ENCODE results near the gene SYNRG. TPM values are rescaled to one million over a fixed set of nuclear protein-coding genes. Genes with fewer than 3 reads are reported as not detected.

SYNRG gene
- total and polyA plus RNA-seq, 2 of the 13 experiments (the other 11 are each of a cell fraction or from before 2014, with no cell fraction given), result 7.3 to 8.7 TPM

GRCh38 chr17:37488009-37488604 lies 121.1 kb downstream of the SYNRG start (continued):
- no peak for TF ChIP-seq NFAT5 (CRISPR knock-in tag; IDR thresholded peaks at IDR 0.05)
- TF ChIP-seq KDM6A (CRISPR knock-in tag; IDR thresholded peaks at IDR 0.05; ENCODE audit: low read depth), result peak; percentile 55; the same call in 1 of the 2 replicates
- TF ChIP-seq ZNF564 (CRISPR knock-in tag; IDR thresholded peaks at IDR 0.05), result no peak
- no peak for TF ChIP-seq ZNF501 (CRISPR knock-in tag; IDR thresholded peaks at IDR 0.05)
- TF ChIP-seq NCOA5 (CRISPR knock-in tag; IDR thresholded peaks at IDR 0.05), result no peak
- TF ChIP-seq HIVEP1 (CRISPR knock-in tag; IDR thresholded peaks at IDR 0.05), result no peak
- TF ChIP-seq ZNF75D (CRISPR knock-in tag; IDR thresholded peaks at IDR 0.05; ENCODE audit: borderline replicate concordance), result no peak
- TF ChIP-seq ZBTB7A (CRISPR knock-in tag; IDR thresholded peaks at IDR 0.05), result no peak
- TF ChIP-seq LCORL (IDR thresholded peaks at IDR 0.05), result 0 out of 2 replicates have a peak, but pooled peaks have one; percentile 24
- peak; percentile 78 for TF ChIP-seq LCORL (CRISPR knock-in tag; IDR thresholded peaks at IDR 0.05)
- TF ChIP-seq, protein P1, sequence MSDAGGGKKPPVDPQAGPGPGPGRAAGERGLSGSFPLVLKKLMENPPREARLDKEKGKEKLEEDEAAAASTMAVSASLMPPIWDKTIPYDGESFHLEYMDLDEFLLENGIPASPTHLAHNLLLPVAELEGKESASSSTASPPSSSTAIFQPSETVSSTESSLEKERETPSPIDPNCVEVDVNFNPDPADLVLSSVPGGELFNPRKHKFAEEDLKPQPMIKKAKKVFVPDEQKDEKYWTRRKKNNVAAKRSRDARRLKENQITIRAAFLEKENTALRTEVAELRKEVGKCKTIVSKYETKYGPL (CRISPR knock-in tag; IDR thresholded peaks at IDR 0.05), result no peak
- TF ChIP-seq ZNF30 (CRISPR knock-in tag; IDR thresholded peaks at IDR 0.05), result no peak
- no peak for TF ChIP-seq PRMT3 (CRISPR knock-in tag; IDR thresholded peaks at IDR 0.05; ENCODE audit: borderline replicate concordance, low read depth)
- TF ChIP-seq, protein P2, sequence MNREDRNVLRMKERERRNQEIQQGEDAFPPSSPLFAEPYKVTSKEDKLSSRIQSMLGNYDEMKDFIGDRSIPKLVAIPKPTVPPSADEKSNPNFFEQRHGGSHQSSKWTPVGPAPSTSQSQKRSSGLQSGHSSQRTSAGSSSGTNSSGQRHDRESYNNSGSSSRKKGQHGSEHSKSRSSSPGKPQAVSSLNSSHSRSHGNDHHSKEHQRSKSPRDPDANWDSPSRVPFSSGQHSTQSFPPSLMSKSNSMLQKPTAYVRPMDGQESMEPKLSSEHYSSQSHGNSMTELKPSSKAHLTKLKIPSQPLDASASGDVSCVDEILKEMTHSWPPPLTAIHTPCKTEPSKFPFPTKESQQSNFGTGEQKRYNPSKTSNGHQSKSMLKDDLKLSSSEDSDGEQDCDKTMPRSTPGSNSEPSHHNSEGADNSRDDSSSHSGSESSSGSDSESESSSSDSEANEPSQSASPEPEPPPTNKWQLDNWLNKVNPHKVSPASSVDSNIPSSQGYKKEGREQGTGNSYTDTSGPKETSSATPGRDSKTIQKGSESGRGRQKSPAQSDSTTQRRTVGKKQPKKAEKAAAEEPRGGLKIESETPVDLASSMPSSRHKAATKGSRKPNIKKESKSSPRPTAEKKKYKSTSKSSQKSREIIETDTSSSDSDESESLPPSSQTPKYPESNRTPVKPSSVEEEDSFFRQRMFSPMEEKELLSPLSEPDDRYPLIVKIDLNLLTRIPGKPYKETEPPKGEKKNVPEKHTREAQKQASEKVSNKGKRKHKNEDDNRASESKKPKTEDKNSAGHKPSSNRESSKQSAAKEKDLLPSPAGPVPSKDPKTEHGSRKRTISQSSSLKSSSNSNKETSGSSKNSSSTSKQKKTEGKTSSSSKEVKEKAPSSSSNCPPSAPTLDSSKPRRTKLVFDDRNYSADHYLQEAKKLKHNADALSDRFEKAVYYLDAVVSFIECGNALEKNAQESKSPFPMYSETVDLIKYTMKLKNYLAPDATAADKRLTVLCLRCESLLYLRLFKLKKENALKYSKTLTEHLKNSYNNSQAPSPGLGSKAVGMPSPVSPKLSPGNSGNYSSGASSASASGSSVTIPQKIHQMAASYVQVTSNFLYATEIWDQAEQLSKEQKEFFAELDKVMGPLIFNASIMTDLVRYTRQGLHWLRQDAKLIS (CRISPR knock-in tag; IDR thresholded peaks at IDR 0.05), result no peak
- TF ChIP-seq CREM (IDR thresholded peaks at IDR 0.05), result peak; percentile 86
- TF ChIP-seq CREM (CRISPR knock-in tag; IDR thresholded peaks at IDR 0.05), result no peak
- TF ChIP-seq, protein P3, sequence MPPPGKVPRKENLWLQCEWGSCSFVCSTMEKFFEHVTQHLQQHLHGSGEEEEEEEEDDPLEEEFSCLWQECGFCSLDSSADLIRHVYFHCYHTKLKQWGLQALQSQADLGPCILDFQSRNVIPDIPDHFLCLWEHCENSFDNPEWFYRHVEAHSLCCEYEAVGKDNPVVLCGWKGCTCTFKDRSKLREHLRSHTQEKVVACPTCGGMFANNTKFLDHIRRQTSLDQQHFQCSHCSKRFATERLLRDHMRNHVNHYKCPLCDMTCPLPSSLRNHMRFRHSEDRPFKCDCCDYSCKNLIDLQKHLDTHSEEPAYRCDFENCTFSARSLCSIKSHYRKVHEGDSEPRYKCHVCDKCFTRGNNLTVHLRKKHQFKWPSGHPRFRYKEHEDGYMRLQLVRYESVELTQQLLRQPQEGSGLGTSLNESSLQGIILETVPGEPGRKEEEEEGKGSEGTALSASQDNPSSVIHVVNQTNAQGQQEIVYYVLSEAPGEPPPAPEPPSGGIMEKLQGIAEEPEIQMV (CRISPR knock-in tag; IDR thresholded peaks at IDR 0.05; ENCODE audit: low read depth), result no peak
- no peak for TF ChIP-seq CBX1 (IDR thresholded peaks at IDR 0.05; ENCODE audit: low read depth)
- no peak for TF ChIP-seq CREB3 (CRISPR knock-in tag; IDR thresholded peaks at IDR 0.05)

All from HepG2 (cell line).